ENCODE results near the gene RAB6B.
A peak's percentile ranks its signal among the peaks of the same experiment; 100 is the strongest.

The RAB6B gene

DNA sequence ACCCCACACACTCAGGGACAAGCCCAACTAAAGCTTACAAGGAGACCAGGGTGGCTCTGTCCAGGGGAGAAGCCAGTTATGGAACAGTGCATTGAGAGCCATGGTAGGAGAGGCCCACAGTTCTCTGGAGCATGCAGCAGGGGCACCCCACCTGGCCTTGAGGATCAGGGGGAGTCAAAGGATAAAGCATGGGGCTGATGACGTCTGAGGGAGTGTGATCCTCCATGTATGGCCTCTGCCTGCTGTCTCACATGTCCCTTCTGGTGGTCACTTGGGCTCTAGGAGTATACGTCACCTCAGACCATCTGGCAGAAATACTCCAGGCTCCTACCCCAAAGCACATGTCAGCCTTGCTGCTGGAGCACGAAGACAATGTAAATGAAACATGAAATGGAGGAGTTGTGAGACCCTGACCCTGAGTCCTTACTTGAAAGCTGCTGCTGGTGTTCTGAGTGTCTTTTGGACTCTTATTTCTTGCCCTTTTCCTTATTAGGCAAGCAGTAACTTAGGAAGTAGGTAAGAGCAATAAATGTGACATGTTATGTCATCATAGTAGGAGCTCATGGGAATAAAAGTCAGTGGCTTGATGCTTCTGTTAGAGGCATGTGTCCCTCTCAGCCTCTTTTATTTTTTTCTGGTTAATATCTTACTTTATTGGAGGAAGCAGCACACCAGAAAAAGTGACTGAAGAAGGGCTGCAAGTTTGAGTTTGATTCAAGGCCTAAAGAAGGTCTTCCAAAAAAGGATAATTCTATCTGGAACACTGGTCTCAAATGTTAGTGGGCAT, 74.6 kb downstream of the RAB6B start:
- no peak for DNase-seq (ENCODE audit: extremely low read depth, low read depth)

DNA sequence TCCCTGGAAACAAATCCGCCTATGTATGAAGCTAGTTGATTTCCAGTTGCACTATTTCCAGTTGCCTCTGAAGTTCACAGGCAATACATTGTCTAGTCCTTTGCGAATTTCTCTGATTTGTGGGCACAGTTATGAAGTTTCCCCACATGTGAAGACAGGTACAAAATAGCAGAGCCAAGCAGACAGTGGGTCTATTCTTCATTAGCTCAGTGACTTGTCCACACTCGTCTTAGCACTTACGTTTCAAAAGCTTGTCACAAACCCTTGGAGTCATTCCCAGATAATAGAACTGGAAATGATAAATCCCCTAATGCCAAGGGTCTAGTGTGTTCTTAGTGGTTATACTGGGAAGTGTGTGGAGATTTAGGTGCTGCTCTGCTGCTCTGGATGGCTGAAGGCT, 75.6 kb downstream of the RAB6B start:
- DNase-seq (ENCODE audit: extremely low read depth, low read depth): no peak
- TF ChIP-seq, protein P1, sequence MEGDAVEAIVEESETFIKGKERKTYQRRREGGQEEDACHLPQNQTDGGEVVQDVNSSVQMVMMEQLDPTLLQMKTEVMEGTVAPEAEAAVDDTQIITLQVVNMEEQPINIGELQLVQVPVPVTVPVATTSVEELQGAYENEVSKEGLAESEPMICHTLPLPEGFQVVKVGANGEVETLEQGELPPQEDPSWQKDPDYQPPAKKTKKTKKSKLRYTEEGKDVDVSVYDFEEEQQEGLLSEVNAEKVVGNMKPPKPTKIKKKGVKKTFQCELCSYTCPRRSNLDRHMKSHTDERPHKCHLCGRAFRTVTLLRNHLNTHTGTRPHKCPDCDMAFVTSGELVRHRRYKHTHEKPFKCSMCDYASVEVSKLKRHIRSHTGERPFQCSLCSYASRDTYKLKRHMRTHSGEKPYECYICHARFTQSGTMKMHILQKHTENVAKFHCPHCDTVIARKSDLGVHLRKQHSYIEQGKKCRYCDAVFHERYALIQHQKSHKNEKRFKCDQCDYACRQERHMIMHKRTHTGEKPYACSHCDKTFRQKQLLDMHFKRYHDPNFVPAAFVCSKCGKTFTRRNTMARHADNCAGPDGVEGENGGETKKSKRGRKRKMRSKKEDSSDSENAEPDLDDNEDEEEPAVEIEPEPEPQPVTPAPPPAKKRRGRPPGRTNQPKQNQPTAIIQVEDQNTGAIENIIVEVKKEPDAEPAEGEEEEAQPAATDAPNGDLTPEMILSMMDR (IDR thresholded peaks at IDR 0.05; ENCODE audit: low read depth, low read length, missing control alignments): no peak
- H3K4me3 ChIP-seq (replicated peaks; ENCODE audit: low read depth, low read length): no peak overlapping the region

More for the DNA sequence above, 74.6 kb downstream of the RAB6B start:
- no peak overlapping the region for H3K4me3 ChIP-seq (replicated peaks; ENCODE audit: low read depth, low read length)
- TF ChIP-seq, protein P1 (IDR thresholded peaks at IDR 0.05; ENCODE audit: low read depth, low read length, missing control alignments): no peak

DNA sequence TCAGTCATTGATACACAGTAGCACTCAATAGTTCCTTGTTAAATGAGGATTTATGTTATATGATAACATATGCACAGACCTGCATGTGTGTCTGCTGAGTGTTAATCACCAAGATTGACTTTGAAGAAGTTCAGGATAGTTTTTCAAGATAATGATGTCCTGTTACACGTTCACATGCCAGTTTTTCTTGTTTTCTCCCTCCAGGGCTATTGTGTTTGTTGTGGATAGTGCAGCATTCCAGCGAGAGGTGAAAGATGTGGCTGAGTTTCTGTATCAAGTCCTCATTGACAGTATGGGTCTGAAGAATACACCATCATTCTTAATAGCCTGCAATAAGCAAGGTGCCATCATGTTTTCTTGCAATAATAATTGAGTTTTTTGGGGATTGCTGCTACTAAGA, 80.3 kb downstream of the RAB6B start:
- H3K4me3 ChIP-seq (replicated peaks; ENCODE audit: low read depth, low read length): no peak overlapping the region
- no peak for DNase-seq (ENCODE audit: extremely low read depth, low read depth)
- TF ChIP-seq, protein P1 (IDR thresholded peaks at IDR 0.05; ENCODE audit: low read depth, low read length, missing control alignments): no peak

DNA sequence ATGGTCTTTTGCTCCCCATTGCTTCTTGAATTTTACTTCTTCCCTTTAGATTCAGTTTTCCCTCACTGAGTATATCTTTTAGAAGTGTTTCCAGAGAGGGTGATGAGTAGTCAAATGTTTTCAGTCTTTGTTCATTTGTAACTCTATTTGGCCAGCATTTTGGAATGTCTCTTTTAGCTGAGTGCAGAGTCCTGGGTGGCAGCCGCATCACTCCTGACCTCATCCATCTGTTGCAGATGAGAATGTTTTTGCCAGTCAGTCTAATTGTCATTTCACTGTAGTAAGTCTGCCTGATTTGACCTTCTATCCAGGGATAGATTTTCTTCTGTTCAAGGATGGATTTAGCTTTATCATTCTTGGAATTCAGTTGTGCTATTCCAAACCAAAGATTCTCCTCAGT, 82.8 kb downstream of the RAB6B start:
- TF ChIP-seq, protein P1 (IDR thresholded peaks at IDR 0.05; ENCODE audit: low read depth, low read length, missing control alignments): no peak

DNA sequence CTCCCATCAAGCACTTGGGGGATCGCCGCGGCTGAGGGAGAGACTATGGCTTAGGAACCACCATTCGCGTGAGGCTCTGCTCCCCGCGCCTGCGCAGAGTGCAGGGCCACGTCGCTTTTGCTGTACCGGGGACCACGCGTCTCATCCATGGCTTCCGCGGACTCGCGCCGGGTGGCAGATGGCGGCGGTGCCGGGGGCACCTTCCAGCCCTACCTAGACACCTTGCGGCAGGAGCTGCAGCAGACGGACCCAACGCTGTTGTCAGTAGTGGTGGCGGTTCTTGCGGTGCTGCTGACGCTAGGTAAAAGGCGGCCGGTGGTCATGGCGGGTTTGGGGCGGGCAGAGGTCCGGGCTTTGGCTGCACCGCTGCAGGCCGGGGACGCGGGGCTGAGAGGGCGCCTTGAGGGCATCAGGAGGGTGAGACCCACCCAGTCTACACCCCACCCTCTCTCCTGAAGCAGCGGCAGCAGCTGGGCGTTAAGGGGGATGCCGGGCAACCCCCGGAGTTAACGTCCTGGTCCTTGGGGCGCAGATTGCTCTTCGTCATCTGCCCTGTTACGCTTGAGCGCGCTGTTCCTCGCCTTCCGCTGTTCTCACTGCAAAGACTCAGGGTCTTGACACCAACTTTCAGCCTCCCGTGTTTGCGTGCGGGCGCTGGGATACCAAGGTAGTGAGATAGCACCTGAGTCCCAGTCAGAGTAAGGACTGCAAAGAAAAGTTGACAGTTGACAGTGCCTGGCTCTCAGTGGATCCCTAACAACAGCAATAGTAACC, 89.8 kb downstream of the RAB6B start, which contains the start of gene SRPRB:
Gene SRPRB, plus strand, starts transcription at position 114 of the 774 bp plus-strand sequence. Its CDS starts 34 bp downstream, at position 148.
- peak; percentile 73 for DNase-seq (ENCODE audit: extremely low read depth, low read depth)
- peak within 1 kb of the TSS; percentile 84 for H3K4me3 ChIP-seq (replicated peaks; ENCODE audit: low read depth, low read length)
- TF ChIP-seq, protein P1 (IDR thresholded peaks at IDR 0.05; ENCODE audit: low read depth, low read length, missing control alignments): no peak

More for the DNA sequence above, 82.8 kb downstream of the RAB6B start:
- no peak for DNase-seq (ENCODE audit: extremely low read depth, low read depth)
- no peak overlapping the region for H3K4me3 ChIP-seq (replicated peaks; ENCODE audit: low read depth, low read length)

DNA sequence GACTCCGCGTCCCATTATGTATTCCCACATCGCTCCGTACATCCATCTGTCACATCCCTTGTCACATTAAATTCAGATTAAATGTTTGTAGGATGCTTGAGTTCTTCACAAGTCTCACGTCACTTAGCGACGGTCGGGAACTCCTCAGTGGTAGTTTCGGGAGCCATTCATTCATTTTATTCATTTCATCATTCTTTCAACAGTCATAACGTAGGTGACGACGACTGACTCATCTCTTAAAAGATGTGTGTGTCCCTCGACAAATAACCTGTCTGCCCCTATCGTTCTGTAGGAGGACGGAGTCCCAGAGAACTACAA, 90.3 kb downstream of the RAB6B start:
- DNase-seq (ENCODE audit: extremely low read depth, low read depth): no peak
- TF ChIP-seq, protein P1 (IDR thresholded peaks at IDR 0.05; ENCODE audit: low read depth, low read length, missing control alignments): no peak
- peak overlapping the region; percentile 84 for H3K4me3 ChIP-seq (replicated peaks; ENCODE audit: low read depth, low read length)

Data from HFF-Myc (cell line).